Skeletal muscle cell (primary cell): ENCODE results near the gene PLP1.
"Not testable (repeated sequence)": the region's sequence is repeated elsewhere in the genome, so short reads cannot be mapped to it uniquely, and the experiment has no call there.

Experiments used
- DNase-seq: peaks from one replicate; pipeline ENCODE4 v3.0.0-alpha.2; 2010; ENCODE audit warnings: low read depth
- H3K4me3 ChIP-seq: 2 replicates; pipeline ENCODE4 v1.5.1; 2011; ENCODE audit warnings: low read depth, mild to moderate bottlenecking, control low read depth, low read length, moderate library complexity

The PLP1 gene

GRCh38 chrX:103818842-103819619 lies 42.4 kb downstream of the PLP1 start:
- no peak overlapping the region for H3K4me3 ChIP-seq
- no peak for DNase-seq

GRCh38 chrX:103820802-103821201 lies 44.2 kb downstream of the PLP1 start:
- DNase-seq = not testable (repeated sequence)

GRCh38 chrX:103823591-103823990 lies 47.0 kb downstream of the PLP1 start:
- DNase-seq = no peak

More at GRCh38 chrX:103820802-103821201, 44.2 kb downstream of the PLP1 start:
- H3K4me3 ChIP-seq = not testable (repeated sequence)

GRCh38 chrX:103825881-103826280 lies 49.2 kb downstream of the PLP1 start:
- H3K4me3 ChIP-seq = no peak overlapping the region
- no peak for DNase-seq

More at GRCh38 chrX:103823591-103823990, 47.0 kb downstream of the PLP1 start:
- H3K4me3 ChIP-seq = no peak overlapping the region

- DNase-seq = no peak
- no peak overlapping the region for H3K4me3 ChIP-seq
Observed at GRCh38 chrX:103828529-103828928, 51.9 kb downstream of the PLP1 start.

GRCh38 chrX:103830848-103831247 lies 54.2 kb downstream of the PLP1 start:
- no peak for DNase-seq
- no peak overlapping the region for H3K4me3 ChIP-seq

GRCh38 chrX:103831342-103831802 lies 54.7 kb downstream of the PLP1 start:
- DNase-seq = no peak

GRCh38 chrX:103831803-103832544 lies 55.3 kb downstream of the PLP1 start, which contains the start of gene RAB9B:
TSS of gene RAB9B (minus strand) at chrX:103832257. CDS start at chrX:103825784, 6,473 bp downstream.
- DNase-seq = no peak
- peak within 1 kb of the TSS; percentile 56 for H3K4me3 ChIP-seq

More at GRCh38 chrX:103831342-103831802, 54.7 kb downstream of the PLP1 start:
- peak overlapping the region; percentile 56 for H3K4me3 ChIP-seq

GRCh38 chrX:103839404-103839803 lies 62.8 kb downstream of the PLP1 start:
- H3K4me3 ChIP-seq = no peak overlapping the region
- no peak for DNase-seq
